IPS-NIHi7 (cell line): ENCODE measurements around the gene RGS8.
A peak's percentile ranks its signal among the peaks of the same experiment; 100 is the strongest.

Experiments used
- DNase-seq: peaks from one replicate; pipeline ENCODE4 v3.0.0; 2012; ENCODE audit warnings: mixed read lengths; ENCODE audit errors: extremely low spot score

RGS8 gene

DNA sequence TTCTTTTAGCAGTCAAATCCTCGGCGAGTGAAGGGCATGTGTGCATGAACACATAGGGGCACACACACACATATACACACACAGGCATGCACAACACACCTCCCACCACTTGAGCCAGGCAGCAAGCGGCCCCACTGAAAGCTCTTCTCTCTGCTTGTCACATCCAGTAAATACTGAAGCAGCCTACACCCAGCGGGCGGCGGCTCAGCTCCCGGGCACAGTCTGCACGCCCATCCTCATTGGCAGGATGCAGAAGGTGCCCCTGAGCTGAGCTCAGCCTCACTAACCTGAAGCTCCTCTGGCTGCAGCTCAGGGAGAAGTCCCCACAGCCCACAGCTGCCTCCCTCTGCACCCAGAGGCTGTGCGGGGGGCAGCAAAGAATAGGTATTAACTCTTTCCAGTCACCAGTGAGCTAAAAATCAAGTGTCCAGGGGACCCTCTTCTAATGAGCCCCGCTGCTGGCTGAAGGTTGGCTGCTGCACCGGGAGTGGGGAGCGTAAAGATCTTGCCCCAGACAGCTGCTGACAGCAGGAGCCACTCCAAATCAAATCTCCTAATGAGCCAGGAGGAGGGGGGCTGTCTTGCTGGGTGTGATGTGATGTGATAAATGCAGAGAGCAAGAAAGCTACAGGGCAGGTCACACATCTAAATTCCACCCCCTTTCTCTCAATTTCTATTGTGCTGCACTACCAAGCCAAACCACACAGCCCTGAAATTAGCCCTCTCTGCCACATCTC is 12.5 kb downstream of the RGS8 start:
- no peak for DNase-seq

DNA sequence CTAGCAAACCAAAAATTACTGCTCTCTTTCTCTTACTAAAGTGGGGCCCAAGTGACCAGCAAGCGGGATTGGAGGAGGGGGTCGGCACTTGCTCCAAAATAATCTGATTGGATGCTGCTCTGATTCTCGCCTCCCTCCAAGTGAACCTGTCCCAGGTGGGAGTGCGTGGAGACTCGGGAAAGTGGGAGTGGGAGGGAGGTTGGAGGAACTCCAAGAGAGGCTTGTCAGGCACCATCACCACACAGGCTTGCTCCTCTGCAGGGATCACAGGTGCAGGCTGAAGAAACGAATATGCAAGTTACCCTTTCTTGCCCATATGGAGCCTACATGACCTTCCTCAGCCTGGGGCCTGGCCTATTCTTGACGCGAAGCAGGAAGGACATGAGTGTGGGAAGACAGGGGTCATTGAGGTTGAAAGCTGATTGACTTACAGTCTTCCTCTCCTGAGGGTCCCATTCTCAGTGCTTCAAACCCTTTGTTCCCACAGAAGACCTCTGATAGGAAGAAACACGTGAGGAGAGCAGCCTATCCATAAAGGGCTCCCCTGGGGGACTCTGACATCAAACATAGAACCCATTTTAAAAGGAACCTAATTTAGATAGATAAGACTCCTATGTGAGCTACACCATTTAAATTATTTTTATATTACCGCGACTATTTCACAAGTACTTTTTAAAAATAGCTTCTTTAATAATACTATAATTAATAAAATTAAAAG is 14.2 kb downstream of the RGS8 start:
- DNase-seq: no peak

DNA sequence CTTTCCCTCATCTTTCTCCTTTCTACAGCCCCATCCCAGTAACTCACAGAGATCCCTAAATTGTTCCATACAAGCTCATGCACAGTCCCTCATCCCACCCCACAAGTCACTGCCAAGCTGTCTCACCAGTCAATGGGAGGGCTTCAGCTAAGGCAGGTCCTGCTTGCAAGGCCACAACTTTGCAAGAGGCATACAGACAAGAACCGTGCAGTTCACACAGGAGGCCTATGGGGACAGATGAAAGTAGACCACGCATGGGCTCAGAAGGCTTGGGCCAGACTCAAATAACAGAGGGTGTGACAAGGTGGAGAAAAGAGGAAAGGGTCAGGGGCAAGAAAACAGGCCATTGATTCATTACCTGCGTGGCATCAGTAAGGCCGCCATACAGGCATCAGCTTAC is 15.1 kb downstream of the RGS8 start:
- DNase-seq: no peak

DNA sequence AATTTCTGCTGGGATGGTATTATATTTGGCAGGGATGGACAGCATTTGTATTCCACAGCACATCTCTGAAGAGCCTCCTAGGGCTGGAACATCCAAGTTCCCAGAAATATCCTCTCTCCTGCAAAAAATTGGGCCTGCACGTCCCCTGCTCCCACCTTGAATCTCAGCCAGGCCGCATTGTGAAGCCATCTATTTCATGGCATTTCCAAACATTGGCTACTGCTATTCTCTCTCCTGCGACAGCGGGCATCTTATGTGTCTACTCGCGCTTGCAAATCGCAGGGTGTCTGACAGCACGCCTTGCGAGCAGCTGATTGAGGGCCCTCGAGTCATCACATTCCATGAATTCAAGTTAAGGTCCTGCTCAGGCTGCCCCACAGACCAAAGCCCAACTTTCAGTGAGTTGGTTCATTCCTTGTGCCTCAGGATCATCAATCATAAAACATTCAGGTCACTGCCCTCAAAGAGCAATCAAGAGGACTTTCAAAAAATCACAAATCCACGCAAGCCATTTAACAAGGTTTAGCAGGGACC is 15.8 kb downstream of the RGS8 start:
- no peak for DNase-seq

DNA sequence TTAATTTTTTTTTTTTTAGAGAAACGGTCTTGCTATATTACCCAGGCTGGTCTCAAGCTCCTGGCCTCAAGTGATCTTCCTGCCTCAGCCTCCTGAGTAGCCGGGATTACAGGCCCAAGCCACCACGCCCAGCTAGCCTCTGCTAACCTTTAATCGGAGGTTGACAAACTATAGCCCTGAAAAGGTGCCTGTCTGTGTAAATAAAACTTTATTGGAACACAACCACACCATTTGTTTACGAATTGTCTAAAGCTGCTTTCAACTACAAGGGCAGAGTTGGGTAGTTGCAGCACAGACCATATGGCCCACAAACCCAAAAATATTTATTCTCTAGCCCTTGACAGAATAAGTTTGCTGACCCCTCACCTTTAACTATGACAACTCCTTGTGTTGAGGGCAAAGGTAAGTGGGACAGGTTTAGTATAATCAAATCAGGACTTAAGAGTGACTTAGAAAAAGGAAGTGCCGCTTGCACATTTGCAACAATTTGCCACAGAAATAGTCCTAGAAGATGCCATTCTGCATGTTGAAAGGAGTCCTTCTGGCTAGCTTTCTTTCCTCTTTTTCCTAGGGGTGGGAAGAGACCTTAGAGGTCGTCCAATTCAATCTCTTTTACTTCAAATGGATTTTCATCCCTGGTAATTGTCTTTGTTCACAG is 16.4 kb downstream of the RGS8 start:
- no peak for DNase-seq

DNA sequence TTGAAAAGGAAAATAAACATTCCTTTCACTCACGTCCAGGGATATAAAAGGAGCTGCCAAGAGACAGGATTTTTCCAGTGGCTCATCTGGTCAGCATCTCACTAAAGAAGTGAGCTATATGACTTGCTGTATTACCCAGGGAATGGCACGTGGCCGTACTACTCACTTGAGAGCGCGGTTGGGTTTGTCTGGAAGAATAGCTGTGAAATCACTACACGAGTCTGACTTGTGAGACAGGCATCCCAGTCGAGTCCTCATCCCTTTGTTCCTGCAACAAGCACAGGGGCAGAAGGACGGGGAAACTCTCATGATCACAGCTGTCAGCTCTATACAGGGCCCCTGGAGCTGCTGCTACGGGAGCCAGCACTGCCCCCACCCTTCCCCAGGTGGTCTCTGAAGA is 17.7 kb downstream of the RGS8 start:
- DNase-seq: peak; percentile 30

DNA sequence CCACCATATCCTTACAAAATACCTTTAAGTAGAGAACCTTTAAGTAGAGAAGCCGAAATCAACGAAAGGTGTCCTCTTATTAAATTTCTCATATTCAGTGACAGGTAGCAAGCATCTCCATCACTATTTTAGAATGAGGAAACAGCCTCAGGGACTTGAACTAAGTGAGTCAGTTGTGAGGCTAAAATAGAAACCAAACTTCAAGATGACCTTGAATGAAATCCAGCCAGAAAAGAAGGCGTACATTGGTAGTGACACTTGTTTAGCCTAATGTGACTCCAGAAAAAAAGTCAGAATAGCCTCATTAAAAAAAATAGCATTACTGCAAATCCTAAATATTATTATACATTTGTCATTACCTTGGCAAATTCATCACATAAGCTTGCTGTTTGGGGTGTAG is 20.1 kb downstream of the RGS8 start:
- DNase-seq: no peak

DNA sequence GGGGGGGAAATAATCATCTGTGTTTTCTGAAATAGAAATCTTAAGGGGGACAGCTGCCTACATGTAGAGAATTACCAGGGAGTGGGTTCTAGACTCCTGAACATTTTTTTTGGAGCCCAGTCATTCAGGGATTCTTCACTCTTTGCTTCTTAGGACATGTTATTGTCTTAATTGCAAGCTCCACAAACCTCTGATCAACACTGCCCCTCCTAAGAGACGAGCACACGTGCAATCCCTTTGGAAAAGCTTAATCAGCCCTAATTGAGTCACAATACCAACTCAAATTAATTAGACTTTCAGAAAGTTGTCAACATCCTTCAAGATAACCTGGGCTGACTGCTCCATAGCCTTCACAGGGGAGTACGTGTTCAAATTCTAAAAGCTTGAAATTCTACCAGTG is 21.4 kb downstream of the RGS8 start:
- no peak for DNase-seq

DNA sequence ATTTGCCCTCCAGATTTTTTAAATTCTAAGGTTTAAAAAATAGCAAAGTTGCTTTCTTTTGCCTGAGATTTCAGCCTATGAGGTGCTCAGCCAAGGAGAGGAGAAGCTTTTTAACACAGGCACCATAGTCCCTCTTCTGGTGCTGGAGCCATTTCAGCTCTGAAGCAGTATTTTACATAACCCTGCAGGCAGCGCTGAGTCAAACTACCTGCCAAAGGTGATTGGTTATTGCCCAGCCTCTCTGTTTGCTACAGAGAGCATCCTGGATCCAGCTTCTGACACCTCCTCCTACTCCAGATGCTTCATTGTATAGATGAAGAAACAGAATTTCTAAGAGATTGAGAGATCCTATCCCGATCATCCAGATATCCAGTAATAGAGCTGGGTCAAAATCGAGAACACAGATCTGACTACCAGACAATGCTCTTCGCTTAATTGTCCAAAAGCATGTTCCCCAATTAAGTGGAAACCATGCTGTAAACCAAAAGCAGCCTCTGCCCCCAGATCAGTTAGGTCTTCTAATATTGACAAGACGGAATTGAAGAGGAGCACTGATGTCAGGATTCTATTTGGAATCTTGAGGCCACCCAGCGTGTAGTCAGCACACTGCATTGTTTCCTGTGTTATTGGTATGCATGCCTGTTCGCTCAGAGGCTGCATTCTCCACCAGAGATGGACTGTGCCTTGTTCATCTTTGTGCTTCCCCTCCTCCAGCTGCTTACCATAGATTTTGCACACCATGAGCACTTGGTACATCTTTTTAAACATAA is 22.1 kb downstream of the RGS8 start:
- DNase-seq: peak; percentile 50

DNA sequence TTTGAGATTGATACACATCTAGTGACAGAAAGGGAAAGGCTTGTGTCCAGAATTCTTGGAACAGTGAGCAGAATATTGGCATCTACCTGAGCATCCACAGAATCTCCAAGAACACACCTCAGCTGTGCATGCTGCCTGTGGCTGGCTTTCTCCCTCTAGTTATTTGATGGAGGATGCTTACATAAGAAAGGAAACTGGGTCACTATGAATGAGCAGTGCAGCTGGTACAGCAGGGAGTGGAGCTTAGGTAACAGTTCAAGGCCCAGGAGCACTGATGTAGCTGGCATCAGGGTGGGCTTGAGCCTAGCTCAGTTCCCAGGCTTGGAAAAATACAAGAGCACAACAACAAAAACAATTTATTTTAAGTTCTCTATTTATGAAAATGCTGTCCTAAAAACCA is 26.3 kb downstream of the RGS8 start:
- DNase-seq: no peak

DNA sequence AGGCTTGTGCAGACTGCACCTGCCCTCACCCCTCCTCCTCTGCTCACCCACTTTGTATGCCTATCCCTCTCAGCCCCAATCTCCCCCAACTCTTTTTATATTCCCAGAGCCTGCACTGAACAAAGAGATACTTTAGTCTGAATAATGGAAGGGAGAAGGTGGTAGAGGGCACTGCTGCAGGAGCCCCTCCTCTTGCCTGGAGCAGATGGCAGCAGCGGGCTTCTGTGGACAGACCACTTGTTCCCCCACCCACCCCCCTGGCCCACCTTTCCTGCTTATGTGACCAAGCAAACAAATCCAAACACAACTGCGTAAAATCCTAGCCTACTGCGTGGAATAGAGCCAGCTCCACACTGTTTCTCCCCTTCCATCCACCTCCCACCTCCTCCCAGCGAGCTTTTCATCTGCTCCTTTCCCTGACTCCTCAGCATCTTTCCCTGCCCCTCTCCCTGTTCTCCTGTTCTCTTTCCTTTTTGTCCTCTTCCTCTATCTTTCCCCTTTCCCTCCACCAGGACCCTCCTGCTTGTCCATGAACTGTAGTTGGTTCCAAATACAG is 27.5 kb downstream of the RGS8 start:
- DNase-seq: no peak

DNA sequence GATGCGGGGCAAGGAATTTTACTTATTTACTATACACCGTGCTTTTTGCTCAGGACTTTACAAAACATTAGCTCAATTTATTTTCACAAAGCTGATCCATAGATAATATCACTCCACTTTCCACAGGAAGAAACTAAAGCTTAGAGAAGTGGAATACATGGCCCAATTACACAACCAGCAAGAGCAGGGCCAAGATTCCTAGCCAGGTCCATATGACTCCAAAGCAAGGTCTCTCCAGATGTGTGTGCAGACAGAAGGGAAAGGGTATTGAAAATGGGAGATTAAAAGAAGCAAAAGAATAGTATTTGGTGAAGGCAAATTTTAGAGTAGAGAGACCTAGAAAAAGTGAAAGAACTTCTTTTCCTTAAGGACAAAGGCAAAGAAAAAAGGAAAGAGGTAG is 30.4 kb downstream of the RGS8 start:
- DNase-seq: no peak

DNA sequence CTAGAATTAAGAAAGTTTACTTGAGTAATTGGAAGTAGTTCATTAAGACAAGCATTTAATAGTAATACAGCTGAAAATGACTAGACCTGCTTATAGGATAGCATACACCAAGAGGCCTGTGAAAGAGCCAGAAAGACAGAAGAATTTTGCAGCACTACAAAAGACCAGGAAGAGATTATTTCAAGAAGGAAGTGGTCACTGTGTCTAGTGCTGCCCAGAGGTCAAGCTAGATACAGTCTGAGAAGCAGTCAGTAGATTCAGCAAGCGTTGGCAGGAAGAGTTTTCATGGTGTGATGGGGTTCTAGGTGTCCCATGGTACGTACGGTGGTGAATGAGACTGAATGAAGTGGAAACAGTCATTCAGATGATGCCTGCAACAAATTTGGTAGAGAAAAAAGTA is 31.5 kb downstream of the RGS8 start:
- DNase-seq: no peak

DNA sequence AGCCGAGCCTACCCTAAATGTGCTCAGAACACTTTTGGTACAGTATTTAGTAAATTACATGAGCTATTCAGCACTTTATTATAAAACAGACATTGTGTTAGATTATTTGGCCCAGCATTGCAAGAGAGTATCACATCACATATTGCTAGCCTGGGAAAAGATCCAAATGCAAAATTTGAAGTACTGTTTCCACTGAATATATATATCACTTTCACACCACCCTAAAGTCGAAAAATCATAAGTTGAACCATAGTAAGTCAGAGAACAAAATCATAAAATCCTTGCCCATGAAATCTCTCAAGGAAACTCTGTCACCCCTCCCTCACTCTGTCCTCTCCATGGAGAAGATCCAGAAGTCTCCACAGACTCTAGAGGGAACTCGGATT is 33.1 kb downstream of the RGS8 start:
- DNase-seq: no peak

DNA sequence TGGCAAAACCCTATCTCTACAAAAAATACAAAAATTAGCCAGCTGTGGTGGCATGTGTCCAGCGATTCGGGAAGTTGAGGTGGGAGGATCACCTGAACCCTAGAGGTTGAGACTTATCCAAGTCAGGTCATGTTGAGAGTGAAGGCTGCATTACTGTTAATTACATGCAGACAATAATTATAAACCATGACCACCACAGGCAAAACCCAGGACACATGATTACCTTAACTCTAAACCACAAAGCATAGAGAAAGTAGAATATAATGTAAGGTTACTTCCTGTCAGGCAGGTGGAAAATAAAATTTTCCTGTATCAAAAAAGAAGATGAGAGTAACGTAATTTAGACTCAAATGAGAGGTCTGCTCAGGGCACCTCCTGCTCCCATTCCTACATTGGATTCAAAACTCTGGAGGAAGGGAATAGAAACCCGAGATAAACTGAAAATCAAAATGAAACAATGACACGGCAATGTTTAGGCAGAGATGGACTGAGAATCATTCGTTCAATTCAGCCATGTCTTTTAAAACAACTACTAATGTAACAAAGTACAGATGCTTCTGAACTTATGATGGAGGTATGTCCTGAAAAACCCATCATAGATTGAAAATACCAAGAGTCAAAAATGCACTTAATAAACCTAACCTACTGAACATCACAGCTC is 33.6 kb downstream of the RGS8 start:
- DNase-seq: no peak

DNA sequence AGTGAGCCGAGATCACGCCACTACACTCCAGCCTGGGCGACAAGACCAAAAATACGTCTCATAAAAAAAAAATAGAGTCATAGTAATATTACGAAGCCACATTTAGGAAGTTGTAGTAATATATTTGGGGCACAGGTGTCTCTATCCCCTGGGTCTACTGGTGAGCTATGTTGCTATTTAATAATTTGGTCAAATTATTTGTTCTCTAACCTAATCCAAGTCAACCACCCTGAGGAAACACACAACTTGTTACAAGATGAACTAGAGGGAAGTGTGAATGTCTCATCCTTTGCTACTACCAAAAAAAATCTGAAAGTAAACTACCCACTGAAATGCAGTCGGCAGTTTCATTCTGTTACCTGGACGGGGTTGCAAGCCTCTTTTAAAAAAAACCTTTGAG is 35.3 kb downstream of the RGS8 start:
- no peak for DNase-seq

DNA sequence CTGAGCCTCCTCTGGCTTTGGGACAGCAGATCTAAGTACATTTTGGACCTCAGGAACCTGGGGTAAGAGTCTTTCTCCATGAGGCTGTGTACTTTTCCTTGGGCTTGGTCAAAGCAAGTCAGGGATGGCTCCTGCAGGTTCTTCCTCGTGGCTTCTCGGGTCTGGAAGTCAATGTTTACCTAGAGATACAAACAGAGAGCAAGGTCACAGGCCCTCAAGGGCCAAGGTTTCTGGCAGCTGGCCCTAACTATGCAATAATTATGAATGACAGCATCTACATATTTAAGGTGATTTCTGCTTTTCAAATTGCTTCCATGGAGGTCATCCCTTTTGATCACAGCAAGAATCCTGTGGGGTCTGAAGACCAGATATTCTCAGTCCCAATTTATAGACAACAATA is 37.6 kb downstream of the RGS8 start:
- no peak for DNase-seq

DNA sequence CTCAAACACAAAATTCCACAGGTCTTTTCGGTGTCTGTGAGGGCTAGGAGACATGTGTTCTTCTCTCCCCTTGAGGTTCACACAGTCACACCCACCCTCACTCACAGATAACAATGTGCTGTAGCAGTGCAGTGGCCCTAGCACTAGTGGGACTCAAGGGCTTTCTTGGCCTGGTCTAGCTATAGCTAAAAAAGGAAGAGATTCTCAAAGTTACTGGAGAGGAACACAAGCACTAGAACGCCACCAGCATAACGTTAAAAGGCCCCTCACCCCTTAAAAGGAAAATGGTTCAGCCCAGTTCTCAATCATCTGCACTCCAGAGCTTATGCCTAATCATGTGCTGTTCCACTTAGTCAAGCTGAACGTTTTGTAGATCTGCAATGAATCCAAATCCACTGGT is 39.5 kb downstream of the RGS8 start:
- DNase-seq: no peak

DNA sequence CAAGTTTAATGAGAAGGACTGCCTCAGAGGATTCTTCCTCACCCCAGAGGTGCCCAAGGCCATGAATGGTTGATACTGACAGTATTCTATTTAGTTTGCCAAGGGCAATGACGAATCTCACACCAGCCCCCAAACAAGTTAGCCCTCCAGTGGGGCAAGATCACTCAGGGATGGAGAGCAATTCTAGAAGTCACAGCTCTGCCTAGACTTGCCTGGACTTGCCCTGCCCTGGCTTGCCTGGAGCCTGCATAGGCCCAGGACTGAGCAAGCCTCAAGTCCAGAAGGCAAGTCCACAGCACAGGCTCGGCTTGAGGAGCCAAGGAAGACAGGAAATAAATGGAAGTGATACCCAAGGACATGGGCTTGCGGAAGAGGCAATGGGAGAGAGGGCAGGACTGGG is 40.7 kb downstream of the RGS8 start:
- DNase-seq: no peak

DNA sequence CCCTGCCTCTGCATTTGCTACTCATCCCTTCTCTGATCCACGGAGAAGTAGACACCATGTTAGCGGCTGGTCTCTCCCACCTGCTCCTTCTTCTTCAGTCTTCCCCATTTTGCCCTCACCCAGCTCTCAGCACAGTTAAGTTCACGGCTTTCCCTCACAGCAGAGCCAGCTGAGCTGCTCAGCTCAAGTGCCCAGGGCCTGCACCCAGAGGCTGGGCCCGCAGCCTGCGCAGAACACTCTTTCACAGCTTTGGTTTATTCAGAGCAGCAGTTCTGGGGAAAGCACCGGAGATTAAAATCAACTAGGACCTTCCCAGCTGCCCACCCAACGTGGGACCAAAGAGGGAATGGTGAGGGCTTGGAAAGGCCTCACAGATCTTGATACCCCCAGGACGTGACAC is 41.9 kb downstream of the RGS8 start:
- DNase-seq: no peak

DNA sequence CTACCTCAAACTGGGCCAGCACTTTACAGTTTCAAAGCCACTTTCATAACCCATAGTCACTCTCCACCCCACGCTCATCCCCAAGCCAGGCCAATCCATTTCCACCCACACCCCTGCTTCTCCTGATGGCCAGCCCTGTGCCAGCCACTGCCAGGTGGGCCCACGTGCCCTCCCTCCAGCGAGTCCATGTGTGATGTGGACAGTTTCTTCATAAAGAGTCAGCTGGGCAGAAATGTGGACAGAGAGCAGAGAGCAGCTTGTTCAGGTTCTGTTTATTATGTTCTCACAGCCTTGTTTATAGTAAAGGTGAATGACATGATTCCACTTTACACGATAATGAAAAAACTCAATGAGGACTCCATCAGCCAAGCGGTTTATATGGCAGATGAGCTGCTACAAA is 42.8 kb downstream of the RGS8 start:
- DNase-seq: no peak
